NCI-H2196 (cell line): ENCODE data around the gene ZSCAN4.

Experiments
- DNase-seq: peaks from one replicate; lab custom pipeline; 2025; ENCODE audit not compliant: unreplicated experiment; lab: John Stamatoyannopoulos, UW

ZSCAN4 gene, protein sequence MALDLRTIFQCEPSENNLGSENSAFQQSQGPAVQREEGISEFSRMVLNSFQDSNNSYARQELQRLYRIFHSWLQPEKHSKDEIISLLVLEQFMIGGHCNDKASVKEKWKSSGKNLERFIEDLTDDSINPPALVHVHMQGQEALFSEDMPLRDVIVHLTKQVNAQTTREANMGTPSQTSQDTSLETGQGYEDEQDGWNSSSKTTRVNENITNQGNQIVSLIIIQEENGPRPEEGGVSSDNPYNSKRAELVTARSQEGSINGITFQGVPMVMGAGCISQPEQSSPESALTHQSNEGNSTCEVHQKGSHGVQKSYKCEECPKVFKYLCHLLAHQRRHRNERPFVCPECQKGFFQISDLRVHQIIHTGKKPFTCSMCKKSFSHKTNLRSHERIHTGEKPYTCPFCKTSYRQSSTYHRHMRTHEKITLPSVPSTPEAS

DNA sequence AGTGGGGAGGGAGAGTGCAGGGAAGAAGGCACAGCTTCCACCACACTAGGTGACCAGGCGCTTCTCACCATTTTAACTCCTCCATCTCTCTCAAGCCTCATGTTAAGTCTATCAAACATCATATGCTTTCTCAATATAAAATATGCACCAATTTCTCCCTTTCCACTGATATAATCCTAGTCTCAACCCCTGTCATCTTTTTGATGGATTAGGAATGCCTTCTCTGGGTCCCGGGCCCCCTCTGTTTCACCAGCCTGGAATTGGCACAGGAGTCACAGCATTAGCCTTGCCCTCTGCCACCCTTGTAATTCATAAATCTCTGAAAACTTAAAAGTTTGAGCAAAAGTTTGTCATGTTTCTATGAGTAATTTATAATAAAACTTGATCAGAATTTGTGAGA is at the start of gene ZSCAN4:
TSS of gene ZSCAN4 (plus strand) at position 301 of the 400 bp plus-strand sequence. CDS start 7,211 bp downstream, outside the sequence.
- no peak for DNase-seq

DNA sequence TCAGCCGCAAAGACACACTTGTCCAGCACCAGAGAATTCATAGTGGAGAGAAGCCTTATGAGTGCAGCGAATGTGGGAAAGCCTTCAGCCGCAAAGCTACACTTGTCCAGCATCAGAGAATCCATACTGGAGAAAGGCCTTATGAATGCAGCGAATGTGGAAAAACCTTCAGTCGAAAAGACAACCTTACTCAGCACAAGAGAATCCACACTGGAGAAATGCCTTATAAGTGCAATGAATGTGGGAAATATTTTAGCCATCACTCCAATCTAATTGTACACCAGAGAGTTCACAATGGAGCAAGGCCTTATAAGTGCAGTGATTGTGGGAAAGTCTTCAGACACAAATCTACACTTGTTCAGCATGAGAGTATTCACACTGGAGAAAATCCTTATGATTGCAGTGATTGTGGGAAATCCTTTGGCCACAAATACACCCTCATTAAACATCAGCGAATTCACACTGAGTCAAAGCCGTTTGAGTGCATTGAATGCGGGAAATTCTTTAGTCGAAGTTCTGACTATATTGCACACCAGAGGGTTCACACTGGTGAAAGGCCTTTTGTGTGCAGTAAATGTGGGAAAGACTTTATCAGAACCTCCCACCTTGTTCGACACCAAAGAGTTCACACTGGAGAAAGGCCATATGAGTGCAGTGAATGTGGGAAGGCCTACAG is 47.9 kb upstream of the ZSCAN4 start:
- no peak for DNase-seq

DNA sequence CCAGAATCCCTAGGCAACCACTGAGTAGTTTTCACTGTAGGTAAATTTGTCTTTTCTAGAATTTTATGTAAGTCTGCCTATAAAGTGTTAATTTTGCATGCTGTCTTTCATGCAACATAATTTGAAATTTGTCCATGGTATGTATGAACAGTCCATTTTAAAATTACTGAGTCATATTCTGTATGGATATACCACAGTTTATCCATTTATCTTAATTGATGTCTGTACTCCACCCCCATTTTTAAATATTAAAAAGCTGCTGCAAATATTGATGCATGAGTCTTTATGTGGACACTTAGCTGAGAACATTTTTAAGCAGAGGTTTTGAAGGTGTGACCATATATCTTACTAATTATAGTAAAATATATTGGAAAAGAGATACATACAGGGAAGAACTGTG is 45.6 kb upstream of the ZSCAN4 start:
- DNase-seq, result no peak

DNA sequence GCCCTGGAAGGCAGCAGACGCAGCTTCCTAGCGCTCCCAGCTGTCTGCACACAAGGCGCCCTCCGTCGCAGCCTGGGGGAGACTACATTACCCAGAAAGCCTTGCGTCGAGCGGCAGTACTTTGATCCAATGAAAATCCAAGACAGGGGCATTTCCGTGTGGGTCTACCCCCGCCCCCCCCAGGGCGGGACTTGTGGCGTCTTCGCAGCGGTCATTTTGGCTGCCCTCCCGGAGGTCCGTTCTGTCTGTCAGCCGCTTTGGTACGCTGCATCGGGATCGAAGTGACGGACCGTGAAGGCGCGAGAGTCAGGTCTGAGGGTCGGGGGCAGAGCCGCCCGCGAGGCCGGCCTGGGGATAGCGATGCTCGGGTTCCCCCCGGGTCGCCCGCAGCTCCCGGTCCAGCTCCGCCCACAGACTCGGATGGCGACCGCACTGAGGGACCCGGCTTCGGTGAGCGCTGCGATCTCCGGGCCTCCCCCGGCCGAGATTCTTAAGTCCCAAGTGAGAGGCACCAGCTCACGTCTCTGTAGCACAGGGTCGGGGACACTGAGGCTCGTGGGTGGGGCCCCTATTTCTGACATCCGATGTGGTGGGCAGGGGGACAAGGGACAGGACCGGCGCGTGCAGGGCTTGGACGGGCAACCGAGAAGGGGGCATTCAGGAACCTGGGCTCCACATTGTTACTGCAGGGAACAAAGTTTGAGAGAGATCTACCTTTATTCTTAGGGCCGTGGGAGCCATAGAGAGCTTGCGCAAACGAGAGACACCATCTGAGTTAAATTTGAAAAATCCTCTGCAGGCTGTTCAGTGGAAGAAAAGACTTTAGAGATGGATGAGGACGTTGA is 35.5 kb upstream of the ZSCAN4 start, which contains the start of gene ZNF211:
TSS of gene ZNF211 (plus strand) at position 182 of the 845 bp plus-strand sequence. CDS start at position 361, 179 bp downstream.
- DNase-seq, result peak; percentile 93

GRCh38 chr19:57633832-57634131 is 35.0 kb upstream of the ZSCAN4 start:
- no peak for DNase-seq

DNA sequence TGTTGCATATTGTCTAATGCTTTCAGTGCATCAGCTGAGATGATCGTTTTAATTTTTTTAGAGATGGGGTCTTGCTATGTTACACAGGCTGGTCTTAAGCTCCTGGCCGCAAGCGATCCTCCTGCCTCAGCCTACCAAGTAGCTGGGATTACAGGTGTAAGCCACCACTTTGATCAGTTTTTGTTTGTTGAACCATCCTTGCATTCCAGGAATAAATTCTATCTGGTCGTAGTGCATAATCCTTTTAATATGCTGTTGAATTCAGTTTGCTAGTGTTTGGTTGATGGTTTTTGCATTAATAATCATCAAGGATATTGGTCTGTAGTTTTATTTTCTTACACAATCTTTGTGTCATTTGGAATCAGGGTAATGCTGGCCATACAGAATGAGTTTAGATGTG is 31.4 kb upstream of the ZSCAN4 start:
- DNase-seq, result no peak

GRCh38 chr19:57641715-57642234 is 27.0 kb upstream of the ZSCAN4 start:
- DNase-seq, result no peak

DNA sequence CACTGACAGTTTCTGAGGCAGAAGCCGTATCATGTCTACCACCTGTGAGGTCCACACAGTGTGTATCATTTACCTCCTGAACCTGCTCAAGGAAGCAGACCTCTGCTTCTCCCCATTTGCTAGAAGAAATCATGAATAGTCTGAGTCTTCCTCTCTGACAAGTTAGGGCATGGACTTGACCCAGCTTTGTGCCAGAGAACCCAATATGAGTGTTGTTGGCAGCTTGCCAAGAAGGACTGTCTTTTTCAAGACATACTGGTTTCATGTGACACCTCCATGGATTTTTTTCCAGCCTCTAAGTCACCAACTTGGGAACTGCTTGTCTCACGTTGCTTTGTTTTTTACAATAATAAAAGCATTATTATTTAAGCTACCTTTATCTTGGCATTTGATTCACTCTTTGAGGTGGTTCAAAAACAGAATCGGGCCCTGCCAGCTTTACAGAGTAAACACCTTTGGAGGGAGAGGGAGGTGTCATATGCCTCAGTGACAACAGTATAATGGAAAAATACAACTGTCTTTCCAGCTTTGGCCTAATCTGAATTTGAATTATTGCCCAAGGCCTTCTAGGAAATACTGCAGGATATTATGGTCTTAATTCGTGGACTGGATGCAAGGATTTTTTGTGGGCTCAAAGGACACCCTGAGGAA is 26.2 kb upstream of the ZSCAN4 start:
- no peak for DNase-seq

DNA sequence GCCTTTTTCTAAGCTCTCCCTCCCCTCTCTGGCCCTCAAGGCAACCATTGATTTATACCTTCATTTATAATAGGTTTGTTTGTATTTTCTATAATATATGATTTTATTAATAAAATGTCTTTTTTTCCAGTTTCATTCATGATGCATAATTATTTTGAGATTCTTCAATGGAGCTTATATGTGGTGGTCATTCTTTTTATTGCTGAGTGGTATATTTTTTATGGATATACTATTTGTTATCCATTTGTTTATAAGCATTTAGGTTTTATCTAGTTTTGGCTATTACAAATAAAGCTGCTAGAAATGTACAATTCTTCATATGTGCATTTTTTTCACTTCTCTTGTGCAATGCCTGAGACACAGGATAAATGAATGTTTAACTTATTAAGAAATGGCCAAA is 25.0 kb upstream of the ZSCAN4 start:
- DNase-seq, result no peak

DNA sequence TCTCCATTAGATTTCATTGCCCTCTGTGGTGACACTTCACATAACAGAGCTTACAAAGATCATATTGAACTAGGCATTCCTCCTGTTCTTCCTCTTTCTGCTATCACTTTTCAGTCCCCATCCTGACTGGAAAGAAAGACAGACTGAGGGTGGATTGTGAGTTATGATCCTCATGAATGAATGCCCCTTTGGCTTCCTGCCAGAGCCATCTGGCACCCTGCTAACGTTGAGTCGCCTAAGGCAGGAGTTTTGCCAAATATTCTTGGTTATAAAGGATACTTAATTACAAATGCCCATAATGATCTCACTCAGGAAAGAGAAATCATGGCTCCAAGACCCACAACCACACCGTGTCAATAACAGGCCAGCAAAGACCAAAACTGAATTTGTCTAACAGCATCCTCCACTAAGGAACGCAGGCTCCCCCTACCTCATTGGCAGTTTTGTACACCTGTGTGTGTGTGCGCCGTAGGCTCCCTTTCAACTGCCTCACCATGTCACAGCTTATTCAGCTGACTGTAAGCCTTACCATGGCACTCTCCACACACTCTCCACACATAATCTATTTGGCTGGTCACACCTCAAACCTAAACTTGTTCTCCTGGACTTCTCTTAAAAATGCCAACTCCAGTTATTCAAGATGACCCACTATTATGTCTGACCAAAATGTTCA is 20.3 kb upstream of the ZSCAN4 start:
- DNase-seq, result peak; percentile 32

GRCh38 chr19:57651654-57651996 is 17.1 kb upstream of the ZSCAN4 start:
- DNase-seq, result no peak

GRCh38 chr19:57653689-57654088 is 15.0 kb upstream of the ZSCAN4 start:
- DNase-seq, result no peak

- DNase-seq, result no peak
These were observed 13.3 kb upstream of the ZSCAN4 start for GRCh38 chr19:57655443-57655842.

DNA sequence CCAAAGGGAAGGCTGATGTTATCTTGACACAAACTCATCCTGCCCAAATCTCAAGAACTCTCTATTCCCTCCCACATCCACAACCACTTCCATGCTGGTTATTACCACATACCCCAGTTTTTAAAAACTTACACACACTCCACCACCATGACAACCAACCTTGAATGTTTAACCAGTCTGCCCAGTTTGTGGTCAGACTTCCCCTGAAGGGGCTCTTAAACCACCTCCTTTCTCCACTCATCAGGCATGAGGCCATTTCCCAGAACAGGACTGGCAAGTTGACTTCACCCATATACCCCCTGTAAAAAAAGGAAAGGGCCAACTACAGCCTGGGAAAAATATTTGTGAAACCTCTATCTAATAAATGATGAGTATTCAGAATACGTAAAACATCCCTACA is 12.4 kb upstream of the ZSCAN4 start:
- DNase-seq, result no peak

GRCh38 chr19:57664269-57665127 is 4.2 kb upstream of the ZSCAN4 start:
- peak; percentile 51 for DNase-seq

- DNase-seq, result no peak
These were observed 3.4 kb upstream of the ZSCAN4 start for GRCh38 chr19:57665261-57665806.

DNA sequence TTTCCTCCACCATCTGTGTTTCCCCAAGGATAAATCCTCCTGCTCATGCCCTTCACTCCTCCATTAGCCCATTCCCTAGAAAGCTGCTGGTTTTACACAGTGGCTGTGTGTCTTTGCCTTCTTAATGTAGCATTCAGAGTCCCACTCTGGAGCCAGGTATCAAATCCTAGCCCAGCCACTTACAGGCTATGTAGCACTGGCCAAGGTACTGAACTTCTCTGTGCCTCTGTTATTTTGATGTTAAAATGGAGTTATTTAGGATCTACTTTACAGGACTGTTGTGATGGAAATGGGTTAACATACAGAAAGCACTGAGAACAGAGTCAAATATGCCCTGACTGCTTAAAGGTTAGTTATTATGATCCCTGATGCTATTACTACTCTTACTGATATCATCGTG is 1.5 kb upstream of the ZSCAN4 start:
- DNase-seq, result no peak

- no peak for DNase-seq
These were observed 2.6 kb downstream of the ZSCAN4 start for GRCh38 chr19:57671124-57671895.
